HG02870 (cell line): Measurements from ENCODE around the gene SUN5.
"Not testable (repeated sequence)": the region's sequence is repeated elsewhere in the genome, so short reads cannot be mapped to it uniquely, and the experiment has no call there.

Source experiments
- ATAC-seq: cut with Tn5 transposase; IDR thresholded peaks from one replicate; pipeline ENCODE4 v1.9.1; 2021; ENCODE audit warnings: mild to moderate bottlenecking, moderate library complexity; ENCODE audit not compliant: unreplicated experiment

The SUN5 gene

DNA sequence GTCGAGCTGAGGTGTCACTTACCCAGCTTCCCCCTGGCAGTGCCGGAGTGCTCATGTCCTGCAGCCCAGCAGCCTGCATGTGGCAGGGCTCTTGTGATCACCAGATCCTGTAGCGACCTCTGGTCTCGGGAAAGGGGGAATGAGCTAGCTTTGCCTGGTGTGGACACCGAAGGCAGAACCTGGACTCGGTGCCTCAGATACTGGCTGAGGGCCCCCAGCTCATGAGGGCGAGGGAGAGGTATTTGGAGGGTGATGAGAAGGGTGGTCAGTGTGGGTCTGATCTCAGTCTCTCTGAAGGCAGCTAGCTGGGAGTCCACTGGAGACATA, 26.3 kb downstream of the SUN5 start:
- no peak for ATAC-seq

DNA sequence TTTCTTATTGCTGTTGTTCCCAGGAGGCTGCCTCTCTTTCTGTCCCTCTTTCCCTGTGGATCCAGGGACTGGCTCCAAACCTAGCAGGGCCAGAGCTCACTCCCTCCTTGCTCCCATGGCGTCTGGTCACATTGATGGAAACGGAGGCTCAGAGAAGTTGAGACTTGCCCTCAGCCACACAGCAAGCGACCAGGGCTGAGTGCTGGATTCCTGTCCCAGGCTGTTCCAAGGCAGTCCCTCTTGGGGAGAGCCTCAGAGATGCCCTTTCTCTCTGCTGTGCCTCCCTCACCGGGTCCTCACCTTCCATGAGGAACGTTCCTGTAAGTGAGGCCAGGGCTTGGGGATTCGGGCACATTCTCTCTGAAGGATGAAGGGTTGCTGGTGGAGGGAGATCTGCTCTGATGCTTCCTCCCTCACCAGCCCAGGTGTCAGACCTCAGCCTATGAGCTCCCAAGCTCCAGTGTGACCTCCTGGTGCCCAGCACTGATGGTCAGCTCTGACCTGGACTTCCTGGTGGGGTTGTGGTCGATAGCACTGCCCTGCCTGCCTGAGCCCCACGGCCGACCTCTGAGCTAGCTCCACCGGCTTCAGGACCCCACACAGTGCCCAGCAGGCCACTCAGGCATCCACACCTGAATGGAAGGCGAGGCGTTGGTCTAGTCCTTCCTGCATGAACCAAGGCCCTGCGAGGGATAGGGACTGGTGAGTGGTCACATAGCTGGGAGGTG, 26.8 kb downstream of the SUN5 start:
- no peak for ATAC-seq

DNA sequence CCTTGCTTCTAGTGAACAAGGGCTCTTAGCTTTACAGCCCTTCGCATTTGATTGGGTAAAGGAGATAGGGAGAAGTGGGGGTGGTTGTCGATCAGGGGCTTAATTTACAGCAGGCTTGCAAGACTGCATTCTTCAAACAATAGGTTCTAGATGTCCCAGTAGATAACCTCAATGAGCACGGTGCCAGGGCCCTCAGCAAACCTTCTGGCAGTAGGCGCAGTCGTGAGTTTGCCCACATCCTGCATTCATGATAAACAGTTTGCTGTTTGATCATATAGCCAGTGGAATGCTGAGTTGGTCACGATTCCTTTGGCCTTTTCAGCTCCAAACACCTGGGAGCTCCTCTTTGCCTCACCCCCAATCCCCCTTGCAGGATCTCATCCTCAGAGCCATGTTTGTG, 27.5 kb downstream of the SUN5 start:
- ATAC-seq, result no peak

DNA sequence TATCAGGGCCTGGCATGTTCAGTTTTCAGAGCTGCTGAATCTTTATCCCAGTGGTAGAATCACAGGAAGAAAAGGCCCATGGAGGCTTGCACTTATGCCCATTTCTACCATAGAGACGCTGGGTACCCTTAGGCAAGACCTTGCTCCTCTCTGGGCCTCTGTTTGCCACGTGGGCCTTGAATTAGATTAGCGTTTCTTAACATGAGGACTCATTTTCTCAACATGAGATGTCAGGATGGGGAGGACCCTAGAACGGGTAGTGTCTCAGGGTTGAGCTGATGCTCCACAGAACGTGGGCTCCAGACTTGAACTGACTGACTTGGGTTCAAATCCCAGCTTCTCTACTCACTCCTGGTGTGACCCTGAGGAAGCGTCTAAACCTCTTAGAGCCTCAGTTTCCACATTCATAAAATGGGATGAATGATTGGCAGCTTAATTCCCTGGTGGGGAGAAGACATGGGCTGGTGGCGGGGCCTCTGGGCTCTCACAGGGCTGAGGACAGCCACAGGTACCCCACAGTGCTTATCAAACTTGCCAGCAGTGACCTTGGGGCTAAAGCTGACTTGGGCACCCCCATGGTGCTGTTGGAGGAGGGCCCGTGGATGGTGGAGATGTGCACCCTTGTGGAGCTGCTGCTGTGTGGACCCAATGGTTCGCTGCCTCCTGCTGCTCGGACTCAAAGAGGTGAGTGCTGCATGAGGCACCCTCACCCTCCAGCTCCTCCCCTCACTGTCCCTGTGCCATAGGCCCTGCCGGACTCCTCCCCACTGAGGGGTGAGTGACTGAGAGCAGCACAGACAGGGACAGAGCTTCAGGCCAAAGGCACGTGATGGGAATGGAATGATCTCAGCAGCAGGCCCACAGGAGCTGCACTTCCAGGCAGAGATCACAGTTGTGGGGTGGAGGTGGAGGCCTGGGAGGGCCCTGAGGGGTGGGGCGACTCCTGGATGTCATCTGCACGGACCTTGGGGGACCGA, 28.2 kb downstream of the SUN5 start:
- ATAC-seq, result no peak

DNA sequence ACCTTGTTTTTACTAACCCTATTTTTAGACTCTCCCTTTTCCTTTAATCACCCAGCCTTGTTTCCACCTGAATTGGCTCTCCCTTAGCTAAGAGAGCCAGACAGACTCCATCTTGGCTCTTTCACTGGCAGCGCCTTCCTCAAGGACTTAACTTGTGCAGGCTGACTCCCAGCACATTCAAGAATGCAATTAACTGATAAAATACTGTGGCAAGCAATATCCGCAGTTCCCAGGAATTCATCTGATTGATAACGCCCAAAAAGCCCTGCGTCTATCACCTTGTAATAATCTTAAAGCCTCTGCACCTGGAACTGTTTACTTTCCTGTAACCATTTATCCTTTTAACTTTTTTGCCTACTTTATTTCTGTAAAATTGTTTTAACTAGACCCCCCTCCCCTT, 29.1 kb downstream of the SUN5 start:
- ATAC-seq, result not testable (repeated sequence)

DNA sequence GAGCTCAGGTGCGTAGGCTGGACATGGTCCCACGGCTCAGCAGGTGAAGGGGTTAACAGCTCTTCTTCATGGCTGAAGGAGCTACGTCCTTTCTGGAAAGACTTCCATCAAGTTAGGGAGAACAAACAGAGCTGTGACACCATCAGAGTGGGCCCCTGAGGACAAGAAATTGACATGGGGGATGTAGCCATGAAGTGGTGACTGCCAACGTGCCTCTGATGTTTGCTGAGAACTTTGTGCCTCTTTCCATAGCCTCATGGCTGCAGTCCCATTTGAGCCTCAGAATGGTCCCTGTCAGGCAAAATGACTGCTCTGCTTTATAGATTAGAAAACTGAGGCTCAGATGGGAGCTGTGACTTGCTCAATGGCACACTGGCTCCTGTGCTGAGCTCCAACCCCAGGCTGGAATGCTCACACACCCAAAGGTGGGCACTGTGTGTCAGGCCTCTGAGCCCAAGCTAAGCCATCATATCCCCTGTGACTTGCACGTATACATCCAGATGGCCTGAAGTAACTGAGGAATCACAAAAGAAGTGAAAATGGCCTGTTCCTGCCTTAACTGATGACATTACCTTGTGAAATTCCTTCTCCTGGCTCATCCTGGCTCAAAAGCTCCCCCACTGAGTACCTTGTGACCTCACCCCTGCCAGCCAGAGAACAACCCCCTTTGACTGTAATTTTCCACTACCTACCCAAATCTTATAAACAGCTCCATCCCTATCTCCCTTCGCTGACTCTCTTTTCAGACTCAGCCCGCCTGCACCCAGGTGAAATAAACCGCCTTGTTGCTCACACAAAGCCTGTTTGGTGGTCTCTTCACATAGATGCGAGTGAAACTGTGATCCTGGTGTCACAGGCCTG, 29.8 kb downstream of the SUN5 start:
- not testable (repeated sequence) for ATAC-seq

DNA sequence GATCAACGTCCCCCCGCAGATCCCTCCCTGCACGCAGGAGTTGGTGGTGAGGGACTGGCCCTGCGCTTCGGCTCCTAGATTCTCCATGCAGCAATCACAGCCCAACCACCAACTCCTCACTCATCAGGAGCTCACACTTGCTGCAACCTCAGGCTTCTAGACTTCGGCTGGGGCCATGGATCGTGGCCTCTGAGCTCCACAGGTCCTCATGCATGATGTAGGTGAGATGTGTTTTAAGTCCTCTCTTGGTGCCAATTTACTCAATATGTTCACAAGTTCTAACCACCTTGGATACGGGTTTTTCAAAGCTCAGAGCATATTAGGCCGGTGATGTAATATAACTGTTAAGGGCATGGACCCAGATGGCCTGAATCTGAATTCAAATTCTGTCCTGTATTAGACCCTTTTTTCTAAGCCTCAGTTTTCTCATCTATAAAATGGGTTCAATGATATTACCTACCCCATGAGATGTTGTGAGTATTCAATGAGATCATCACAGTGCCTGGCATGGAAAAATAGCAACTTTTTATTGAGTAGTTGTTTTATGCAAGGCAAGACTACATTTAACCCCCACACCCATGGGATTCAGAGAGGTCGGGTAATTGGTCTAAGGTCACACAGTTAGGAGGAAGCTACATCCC, 31.0 kb downstream of the SUN5 start:
- no peak for ATAC-seq

DNA sequence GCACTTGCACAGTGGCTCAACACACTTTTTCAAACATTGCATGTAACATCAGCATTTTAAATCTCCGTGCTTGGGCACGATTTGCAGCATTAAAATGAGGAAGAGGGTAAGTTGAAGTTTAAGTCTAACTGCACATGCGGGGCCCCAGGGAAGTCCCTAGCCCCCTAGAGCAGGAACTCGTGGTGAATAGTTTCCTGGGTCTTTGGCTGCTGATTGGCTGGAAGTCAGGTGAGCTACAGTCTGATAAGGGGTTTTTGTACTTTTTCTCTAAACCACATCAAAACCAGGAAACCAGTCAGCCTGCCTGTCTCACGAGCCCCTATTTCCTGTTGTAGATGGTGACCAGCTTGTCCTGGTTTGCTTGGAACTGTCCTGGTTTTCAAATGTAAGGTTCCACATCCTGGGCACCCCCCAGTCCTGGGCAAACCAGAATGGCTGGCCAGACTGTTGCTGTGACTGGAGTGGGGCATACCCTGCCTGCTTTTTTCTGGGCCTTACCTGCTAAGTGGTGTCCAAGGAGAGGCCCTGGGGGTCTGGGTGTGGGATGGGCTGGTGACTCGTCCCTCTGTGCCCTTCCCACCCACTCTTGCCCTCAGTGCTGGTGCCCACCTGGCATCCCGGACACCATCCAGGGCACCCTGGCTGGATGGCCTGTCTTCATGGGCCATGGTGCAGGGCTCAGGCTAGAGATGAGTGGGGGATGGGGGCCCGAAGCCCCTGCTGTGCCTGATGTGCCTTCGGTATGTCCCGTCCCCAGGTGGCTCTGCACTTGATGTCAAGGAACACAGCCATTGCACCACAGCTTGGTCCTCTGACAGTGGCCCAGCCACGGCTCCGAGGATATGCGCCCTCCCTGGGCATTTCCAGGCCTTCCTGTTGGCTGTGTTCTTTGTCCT, 31.8 kb downstream of the SUN5 start:
- ATAC-seq, result peak; percentile 89

DNA sequence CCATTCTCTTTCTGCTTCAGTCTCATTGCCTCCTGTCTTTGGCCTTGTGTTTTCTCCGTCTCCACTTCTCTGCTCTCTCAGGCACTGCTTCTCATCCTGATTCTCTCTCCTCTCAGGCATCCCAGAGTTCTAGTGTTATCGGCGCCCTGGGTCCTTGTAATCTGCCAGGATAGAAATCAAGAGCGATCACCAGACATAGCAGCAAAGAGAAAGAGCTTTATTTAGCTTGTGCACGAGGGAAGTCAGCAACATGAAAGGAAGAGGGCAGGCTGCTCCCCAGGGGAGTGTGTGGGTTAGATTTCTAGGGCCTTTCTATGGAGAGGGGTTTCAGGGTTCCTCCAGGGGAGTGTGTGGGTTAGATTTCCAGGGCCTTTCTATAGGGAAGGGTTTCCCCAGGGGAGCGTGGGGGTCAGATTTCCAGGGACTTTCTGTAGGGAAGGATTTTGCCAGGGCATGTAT, 32.5 kb downstream of the SUN5 start:
- ATAC-seq, result peak; percentile 9

DNA sequence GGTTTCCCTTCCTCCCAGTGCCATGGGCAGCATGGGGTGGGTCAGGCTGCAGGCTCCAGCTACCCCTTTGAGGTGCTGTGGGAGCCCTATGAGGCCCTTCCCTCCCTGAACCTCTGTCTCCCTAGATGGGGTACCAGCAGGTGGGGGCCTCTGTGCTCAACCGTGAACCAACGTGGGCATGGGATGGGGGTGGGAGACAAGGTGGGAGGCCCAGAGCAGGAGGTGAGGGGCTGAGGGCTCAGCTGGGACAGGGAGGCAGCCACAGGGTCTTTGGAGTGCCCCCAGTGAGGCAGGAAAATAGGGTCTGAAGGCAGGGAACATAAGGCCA, 33.3 kb downstream of the SUN5 start:
- no peak for ATAC-seq

DNA sequence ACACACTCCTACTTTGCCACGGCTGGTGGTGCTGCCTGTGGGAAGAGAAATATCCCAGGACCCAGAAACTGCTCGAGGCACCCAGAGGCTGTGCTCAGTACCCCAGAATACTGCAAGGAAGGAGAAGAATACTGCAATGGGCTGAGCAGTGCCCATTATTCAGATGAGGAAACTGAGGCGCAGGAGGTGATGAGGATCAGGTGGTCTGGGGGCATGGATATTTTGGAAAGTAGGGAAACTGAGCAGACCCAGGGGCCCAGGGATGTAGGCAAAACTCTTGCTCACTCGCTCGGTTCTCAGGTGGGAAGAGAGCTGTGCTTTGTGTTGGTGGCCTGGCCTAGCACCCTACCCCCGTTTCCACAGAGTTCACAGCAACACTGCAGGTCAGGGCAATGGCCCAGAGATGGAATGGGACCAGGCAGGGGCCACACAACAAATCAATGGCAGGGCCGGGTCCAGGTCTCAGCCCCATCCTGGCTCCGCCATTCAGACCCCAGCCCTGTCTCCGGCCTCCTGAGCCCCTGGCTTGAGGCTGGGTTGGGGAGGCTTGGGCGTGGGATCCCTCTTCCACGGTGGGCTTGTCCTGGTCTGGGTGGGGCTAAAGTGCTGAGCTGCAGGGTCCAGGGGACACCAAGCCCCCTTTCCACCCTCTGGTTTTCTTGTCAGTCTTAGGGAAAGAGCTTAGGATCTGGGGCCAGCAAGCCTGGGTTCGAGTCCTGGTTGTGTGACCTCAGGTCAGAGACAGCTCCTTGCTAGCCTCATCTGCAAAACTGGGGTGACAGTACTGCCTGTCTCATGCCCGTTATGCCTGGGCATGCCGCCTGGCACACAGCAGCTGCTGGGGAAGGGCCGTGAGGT, 33.9 kb downstream of the SUN5 start:
- no peak for ATAC-seq

DNA sequence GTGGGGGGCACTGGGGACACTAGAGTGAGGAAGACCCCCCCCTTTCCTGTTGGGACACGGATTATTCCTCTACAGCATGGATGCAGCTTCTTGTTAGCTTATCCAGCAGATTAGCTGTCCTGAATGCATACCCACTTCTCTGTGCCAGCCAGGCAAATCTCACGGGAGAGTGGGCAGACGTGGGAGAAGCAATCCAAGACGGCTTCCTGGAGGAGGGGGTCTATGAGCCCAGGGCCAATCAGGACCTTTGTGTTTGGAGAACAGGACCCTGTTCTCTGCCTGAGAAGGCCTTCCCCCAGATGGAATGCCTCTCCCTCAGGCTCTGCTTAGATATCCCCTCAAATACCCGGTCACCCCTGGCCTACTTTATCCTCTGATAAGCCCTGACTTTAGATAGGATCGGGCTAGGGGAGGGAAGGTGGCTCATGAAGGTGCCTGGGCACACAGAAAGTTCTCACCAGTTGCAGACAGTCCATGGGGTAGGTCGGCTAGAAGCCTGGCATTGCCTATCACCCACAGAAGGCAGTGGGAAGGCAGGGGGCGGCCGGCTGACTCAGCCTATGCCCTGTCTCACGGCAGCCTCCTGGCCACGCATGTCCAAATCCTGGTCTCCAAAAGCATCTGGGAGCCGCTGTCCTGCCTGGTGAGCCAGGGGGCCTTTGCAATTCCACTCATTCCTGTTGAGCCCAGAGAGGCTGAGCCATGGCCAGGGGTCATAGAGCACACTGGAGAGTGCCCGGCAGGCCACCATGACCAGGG, 34.7 kb downstream of the SUN5 start:
- ATAC-seq, result no peak

DNA sequence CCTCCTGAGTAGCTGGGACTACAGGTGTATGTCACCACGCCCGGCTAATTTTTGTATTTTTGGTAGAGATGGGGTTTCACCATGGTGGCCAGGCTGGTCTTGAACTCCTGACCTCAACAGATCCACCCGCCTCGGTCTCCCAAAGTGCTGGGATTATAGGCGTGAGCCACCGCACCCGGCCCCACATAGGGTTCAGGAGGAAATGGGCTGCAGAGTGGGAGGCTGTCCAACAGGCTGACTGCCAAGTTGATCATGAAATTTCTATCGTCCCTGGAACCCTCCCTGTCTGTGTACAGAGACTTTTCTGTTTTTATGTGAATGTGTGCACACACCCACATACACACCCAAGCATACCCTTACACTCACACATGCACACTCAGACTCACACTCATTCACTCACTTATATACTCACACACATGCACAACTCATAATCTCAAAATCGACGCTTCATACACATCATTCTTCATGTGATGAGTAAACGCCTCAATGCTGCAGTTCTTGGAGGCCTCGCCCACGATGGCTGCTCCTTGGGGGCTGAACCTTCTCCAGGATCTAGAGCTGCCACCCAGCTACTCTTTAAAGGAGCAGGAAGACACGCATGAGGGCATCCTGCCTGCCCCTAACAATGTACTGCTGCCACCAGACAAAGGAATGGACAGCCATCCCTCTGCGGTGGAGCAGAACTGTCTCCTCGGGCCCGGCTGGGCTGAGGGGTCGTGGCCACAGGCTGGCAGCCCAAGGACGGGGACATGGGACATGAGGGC, 35.6 kb downstream of the SUN5 start:
- no peak for ATAC-seq

DNA sequence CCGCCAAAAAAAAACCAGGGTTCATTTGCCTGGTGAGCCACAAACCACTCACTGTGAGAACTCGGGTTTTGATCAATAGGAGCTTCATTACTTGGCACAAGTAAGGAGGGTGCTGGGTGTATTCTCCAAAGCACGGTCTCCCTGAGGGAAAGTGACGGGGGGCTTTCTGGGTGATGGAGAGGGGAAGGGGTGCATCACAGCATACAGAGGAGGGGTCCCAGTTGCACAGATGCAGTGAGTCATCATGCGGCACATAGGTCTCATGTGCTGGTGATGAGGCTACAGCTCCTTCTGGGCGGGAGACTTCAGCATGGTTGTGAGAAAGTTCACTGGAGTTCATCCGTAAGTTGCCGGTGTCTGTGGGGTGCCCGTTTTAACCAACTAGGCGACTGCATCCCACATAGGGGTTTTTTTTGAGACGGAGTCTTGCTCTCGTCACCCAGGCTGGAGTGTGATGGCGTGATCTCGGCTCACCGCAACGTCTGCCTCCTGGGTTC, 36.2 kb downstream of the SUN5 start:
- ATAC-seq, result no peak

DNA sequence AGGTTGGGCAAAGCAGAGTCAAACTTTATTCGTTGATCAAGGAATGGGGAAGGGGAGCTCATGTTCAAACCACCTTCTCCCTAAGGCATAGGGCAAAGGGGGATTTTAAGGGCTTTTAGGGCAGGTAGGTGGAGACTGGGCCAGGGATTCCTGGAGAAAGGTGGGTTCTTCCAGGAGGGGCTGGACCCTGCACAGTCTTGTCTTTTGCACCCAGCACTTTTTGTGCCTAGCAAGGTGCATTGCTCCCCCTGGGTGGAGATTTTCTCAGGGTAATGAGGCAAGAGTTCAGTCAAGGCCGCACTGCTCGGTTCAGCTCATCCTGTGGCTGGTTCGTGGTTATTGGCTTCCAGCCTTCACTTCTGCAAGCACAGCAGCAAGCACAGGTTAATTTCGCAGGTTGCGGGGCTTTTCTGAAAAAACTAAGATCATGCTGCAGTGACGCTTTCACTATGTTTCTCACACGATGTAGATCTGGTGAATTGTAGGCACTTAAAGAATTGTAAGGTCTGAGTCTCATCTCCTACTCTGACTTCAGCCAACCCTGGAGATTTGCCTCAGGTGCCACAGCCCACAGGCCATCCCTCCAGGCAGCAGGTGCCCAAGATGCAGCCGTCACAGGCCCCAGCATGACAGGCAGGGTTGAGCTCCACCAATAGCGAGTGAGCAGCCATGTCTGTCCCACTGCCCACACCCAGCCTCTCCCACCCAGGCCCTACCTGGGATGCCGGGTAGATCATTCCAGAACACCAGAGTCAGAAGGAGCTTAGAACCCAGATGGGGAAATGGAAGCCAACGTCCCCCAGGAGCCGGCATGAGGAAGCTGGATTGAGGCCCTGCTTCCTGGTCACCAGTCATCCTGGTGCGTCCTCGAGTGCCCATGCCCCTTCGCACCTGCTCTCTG, 37.1 kb downstream of the SUN5 start:
- no peak for ATAC-seq

DNA sequence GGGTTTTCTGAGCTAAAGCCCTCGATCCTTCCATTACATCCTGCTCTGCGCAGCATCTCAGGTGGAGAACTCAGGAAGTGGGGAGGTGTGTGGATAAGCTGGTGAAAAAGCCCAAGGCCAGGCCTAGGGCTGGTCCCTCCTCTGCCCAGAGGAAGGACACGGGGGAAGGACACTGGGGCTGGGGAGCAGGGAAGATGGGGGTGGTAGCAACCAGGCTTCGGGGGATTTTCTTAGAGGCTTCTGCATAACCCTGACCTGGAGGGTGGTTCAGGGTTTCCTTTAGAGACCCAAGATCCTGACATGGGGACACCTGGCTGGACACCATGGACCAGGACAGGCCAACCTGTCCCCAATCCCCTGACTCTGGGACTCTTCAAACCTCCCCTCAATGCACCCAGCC, 37.9 kb downstream of the SUN5 start:
- no peak for ATAC-seq
